Activated T-cell treated with anti-CD3 and anti-CD28 coated beads, Interleukin-2, amount 50 U/mL, for 72 hours (primary cell): ENCODE measurements around the gene MAP6. TPM values are rescaled to one million over a fixed set of nuclear protein-coding genes. Genes with fewer than 3 reads are reported as not detected.

ENCODE experiments used
- total RNA-seq, 2 donors: library from RNA; stranded (reverse); gene quantifications; one replicate each; pipeline ENCODE4 v1.2.3, GENCODE V29; 2022

The MAP6 gene
- total RNA-seq, 2 donors from 2014 or later = 0.14 to 0.16 TPM

Other genes starting within 250 kb of the MAP6 start
- gene KLHL35, start 235.8 kb downstream of the MAP6 start, total RNA-seq = 1 to 10 TPM in 1 of 2 donors, under 1 TPM in 1; 0.93 to 1.2 TPM
- gene GDPD5, start 143.1 kb downstream of the MAP6 start, total RNA-seq = 10 to 100 TPM; 16.9 to 29.5 TPM
- gene SERPINH1, start 106.8 kb downstream of the MAP6 start, total RNA-seq = 10 to 100 TPM; 17.3 to 20.4 TPM
- gene MOGAT2, start 48.8 kb upstream of the MAP6 start, total RNA-seq = not detected
- 1 to 10 TPM; 2.8 to 3.4 TPM for gene DGAT2, start 99.7 kb upstream of the MAP6 start, total RNA-seq
- 10 to 100 TPM; 18.6 to 20.7 TPM for gene UVRAG, start 146.2 kb upstream of the MAP6 start, total RNA-seq